Gastrocnemius medialis (tissue), 4 donors: ENCODE data around the gene TRPC4. TPM values are rescaled to one million over a fixed set of nuclear protein-coding genes. Genes with fewer than 3 reads are reported as not detected.

Experiments used
- ATAC-seq, 2 donors: fragments of 150-250 bp; one replicate each; pipeline ENCODE4 v1.9.1; 2016
- DNase-seq, 2 donors: peaks; one replicate each; pipeline ENCODE4 v3.0.0-alpha.2; 2019
- H3K27ac ChIP-seq, 4 donors: fragments of 200-600 bp; sonication (generic); 1 replicate in 1 of 4; 2 replicates in 3 of 4; pipeline ENCODE4 v1.5.1; 2016 to 2018; ENCODE audit warnings: mild to moderate bottlenecking in 2 of 4, moderate library complexity in 1 of 4
- H3K27me3 ChIP-seq, 3 donors: fragments of 200-600 bp; sonication (generic) in 2 of 3; 1 replicate in 1 of 3; 2 replicates in 2 of 3; pipeline versions ENCODE4 v1.5.1 to v1.6.0; 2016 to 2019; ENCODE audit warnings: mild to moderate bottlenecking in 1 of 3, moderate library complexity in 1 of 3
- H3K36me3 ChIP-seq, 2 donors: fragments of 200-600 bp; sonication (generic) in 1 of 2; one replicate each; pipeline ENCODE4 v1.5.1; 2017 to 2018
- H3K4me1 ChIP-seq, 2 donors: fragments of 200-600 bp; sonication (generic) in 1 of 2; one replicate each; pipeline ENCODE4 v1.5.1; 2016 to 2017; ENCODE audit warnings: mild to moderate bottlenecking in 2 of 2
- H3K4me3 ChIP-seq, 4 donors: fragments of 200-600 bp; sonication (generic) in 3 of 4; 1 replicate in 1 of 4; 2 replicates in 3 of 4; pipeline ENCODE4 v1.5.1; 2016 to 2019; ENCODE audit warnings: mild to moderate bottlenecking in 2 of 4
- H3K9me3 ChIP-seq, 3 donors: fragments of 200-600 bp; sonication (generic) in 2 of 3; 1 replicate in 1 of 3; 2 replicates in 2 of 3; pipeline ENCODE4 v1.5.1; 2016 to 2019
- POLR2A ChIP-seq, 2 donors: fragments of 450-650 bp; IDR thresholded peaks; one replicate each; pipeline ENCODE4 v1.6.1; 2017; ENCODE audit warnings: antibody characterized with exemption in 2 of 2, mild to moderate bottlenecking in 2 of 2, moderate library complexity in 2 of 2
- in situ Hi-C, 4 donors: fragments of 200-750 bp; cut with MboI; loops; one replicate each; pipeline versions ENCODE4 v1.15.0 to v1.8.0; 2017; ENCODE audit warnings: low sequenced_read_pairs in 4 of 4
- intact Hi-C: fragments of 100-400 bp; cut with DNase I; formaldehyde crosslinking; loops from one replicate; pipeline ENCODE4 v1.15.1; 2023; ENCODE audit warnings: low total_unique reads
- total RNA-seq, 4 donors: library from RNA; depleted of rRNA; stranded (reverse); fragments of >200 nt; gene quantifications; one replicate each; pipeline versions ENCODE4 v1.1.0 to v1.2.3, GENCODE V29; 2016
- TF ChIP-seq, protein P1 (sequence below), 5 experiments: fragments of 450-650 bp in 3 of 5; fragments of 200-600 bp in 2 of 5; sonication (generic) in 2 of 5; IDR thresholded peaks in 4 of 5; conservative IDR thresholded peaks in 1 of 5; 1 replicate in 4 of 5; 2 replicates in 1 of 5; pipeline ENCODE4 v1.5.1; 2016 to 2019; ENCODE audit warnings: antibody characterized with exemption in 5 of 5, mild to moderate bottlenecking in 3 of 5, moderate library complexity in 3 of 5

The TRPC4 gene
- total RNA-seq, 4 donors from 2014 or later = 0.20 to 0.75 (median 0.27) TPM; not detected in 1

DNA sequence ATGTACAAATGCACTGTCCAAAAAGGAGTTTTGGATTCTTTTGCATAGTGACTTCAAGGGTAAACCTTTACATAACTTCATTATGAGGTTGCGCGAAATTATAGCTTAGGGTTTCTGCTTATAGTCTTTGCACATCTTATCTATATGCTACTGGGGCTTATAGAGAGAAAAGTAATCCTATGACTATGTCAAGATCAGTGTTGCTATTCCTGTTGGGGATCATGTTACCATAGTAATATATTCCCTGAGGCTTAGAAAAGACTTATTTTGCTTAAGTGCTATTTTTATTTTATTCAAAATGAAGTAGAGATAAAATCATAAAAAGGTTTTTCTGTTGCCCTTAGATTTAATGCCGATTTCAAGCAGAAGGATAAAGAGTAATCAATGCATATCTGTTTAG is 256.3 kb downstream of the TRPC4 start:
- DNase-seq (no peak), ATAC-seq (no peak)
- no peaks in the 10 kb centered on the region for H3K27me3 ChIP-seq
- H3K27ac ChIP-seq = no peak overlapping the region
- in situ Hi-C loops = loop anchor here in 2 of 4 donors (25.0 kb wide), 1 partner anchor 501 kb away; the partner anchor contains the start of gene CSNK1A1L (in 2 of the 2)
- H3K9me3 ChIP-seq = no peaks in the 10 kb centered on the region
- no peaks in the 10 kb centered on the region for H3K4me1 ChIP-seq
- TF ChIP-seq POLR2A (IDR thresholded peaks at IDR 0.05) = no peak
- TF ChIP-seq, protein P1, sequence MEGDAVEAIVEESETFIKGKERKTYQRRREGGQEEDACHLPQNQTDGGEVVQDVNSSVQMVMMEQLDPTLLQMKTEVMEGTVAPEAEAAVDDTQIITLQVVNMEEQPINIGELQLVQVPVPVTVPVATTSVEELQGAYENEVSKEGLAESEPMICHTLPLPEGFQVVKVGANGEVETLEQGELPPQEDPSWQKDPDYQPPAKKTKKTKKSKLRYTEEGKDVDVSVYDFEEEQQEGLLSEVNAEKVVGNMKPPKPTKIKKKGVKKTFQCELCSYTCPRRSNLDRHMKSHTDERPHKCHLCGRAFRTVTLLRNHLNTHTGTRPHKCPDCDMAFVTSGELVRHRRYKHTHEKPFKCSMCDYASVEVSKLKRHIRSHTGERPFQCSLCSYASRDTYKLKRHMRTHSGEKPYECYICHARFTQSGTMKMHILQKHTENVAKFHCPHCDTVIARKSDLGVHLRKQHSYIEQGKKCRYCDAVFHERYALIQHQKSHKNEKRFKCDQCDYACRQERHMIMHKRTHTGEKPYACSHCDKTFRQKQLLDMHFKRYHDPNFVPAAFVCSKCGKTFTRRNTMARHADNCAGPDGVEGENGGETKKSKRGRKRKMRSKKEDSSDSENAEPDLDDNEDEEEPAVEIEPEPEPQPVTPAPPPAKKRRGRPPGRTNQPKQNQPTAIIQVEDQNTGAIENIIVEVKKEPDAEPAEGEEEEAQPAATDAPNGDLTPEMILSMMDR (IDR thresholded peaks at IDR 0.05 in 4 of 5, conservative IDR thresholded peaks at IDR 0.05 in 1 of 5) = no peak
- no peaks in the 10 kb centered on the region for H3K36me3 ChIP-seq
- H3K4me3 ChIP-seq = no peak overlapping the region
- intact Hi-C loops = no loop called here

DNA sequence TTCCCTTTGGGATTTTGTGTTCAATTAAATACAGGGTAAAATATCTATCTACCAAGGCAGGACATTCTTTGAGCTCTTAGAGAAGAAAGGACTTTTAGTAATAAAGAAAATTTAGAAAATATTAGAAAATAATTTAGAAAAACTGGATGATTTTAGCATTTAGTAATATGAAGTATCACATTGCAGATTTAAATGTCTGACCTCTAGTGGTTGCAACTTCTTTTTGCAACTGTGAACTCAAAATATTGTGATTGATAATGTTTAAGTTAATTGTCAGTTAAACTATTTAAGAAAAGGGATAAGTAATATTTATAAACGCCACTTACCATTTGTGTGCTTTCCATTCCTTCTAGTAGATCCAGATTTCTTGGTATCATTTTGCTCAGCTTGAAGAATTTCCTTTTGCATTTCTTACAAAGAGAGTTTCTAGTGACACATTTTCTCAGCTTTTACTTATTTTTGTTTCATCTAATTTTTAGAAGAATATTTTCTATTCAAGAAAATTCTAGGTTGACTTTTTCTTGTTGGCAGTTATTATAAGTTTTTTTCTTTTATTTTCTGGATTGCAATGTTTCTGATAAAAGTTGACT is 260.7 kb downstream of the TRPC4 start:
- no peaks in the 10 kb centered on the region for H3K9me3 ChIP-seq
- H3K27ac ChIP-seq = no peak overlapping the region
- no peaks in the 10 kb centered on the region for H3K27me3 ChIP-seq
- H3K36me3 ChIP-seq = no peaks in the 10 kb centered on the region
- intact Hi-C loops (loop anchor here (10.0 kb wide), 1 partner anchor 534 kb away; no protein-coding TSS in a partner anchor), in situ Hi-C loops (loop anchor here in 3 of 4 donors (10.0 to 25.0 kb wide), 2 partner anchors 497 to 504 kb away; partner anchors contain the start of gene CSNK1A1L (in 3 of the 3))
- no peak for ATAC-seq
- TF ChIP-seq, protein P1 (IDR thresholded peaks at IDR 0.05 in 4 of 5, conservative IDR thresholded peaks at IDR 0.05 in 1 of 5) = peak in 1 of 5 experiments; percentile 9
- TF ChIP-seq POLR2A (IDR thresholded peaks at IDR 0.05) = no peak
- no peak for DNase-seq
- no peak overlapping the region for H3K4me3 ChIP-seq
- H3K4me1 ChIP-seq = no peaks in the 10 kb centered on the region

DNA sequence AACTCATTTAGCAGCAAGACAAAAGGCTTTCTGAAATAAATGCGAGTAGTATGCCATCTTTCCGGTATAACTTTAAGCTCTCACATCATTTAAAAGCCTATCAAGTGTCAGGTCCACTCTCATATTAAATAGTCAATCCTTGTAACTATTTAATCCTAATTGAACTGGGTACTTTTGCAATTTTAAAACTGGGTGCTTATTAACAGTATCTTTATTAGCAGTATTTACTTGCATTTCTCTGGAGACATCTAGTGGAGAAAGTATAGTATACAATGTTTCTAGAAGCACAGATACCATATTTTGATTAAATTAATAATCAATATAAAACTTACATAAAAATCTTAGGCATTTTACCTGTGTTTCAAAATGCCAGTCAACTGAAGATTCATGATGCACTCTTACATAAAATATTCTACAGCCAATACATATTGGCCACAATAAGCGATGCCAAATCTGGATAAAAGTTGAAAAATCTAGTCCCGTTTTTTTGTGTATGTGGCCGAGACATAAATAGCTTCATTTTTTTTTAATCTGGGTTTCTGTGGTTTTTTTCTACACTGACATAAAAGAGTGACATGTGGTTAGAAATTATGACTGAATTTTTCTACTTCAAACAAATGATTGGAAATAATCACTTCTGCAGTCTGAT is 266.7 kb downstream of the TRPC4 start:
- no peak overlapping the region for H3K4me3 ChIP-seq
- no peaks in the 10 kb centered on the region for H3K27me3 ChIP-seq
- ATAC-seq = no peak
- in situ Hi-C loops = loop anchor here in 3 of 4 donors (10.0 to 25.0 kb wide), 2 partner anchors 491 to 498 kb away; partner anchors contain the start of gene CSNK1A1L (in 3 of the 3)
- no peak for DNase-seq
- no peaks in the 10 kb centered on the region for H3K9me3 ChIP-seq
- H3K27ac ChIP-seq = no peak overlapping the region
- intact Hi-C loops = loop anchor here (5.0 to 10.0 kb wide), 2 partner anchors 496 to 528 kb away; partner anchors contain the start of gene CSNK1A1L
- H3K36me3 ChIP-seq = no peaks in the 10 kb centered on the region
- TF ChIP-seq, protein P1 (IDR thresholded peaks at IDR 0.05 in 4 of 5, conservative IDR thresholded peaks at IDR 0.05 in 1 of 5) = peak in 3 of 5 experiments; percentile 16 to 46 (median 42)
- TF ChIP-seq POLR2A (IDR thresholded peaks at IDR 0.05) = no peak
- H3K4me1 ChIP-seq = no peaks in the 10 kb centered on the region

DNA sequence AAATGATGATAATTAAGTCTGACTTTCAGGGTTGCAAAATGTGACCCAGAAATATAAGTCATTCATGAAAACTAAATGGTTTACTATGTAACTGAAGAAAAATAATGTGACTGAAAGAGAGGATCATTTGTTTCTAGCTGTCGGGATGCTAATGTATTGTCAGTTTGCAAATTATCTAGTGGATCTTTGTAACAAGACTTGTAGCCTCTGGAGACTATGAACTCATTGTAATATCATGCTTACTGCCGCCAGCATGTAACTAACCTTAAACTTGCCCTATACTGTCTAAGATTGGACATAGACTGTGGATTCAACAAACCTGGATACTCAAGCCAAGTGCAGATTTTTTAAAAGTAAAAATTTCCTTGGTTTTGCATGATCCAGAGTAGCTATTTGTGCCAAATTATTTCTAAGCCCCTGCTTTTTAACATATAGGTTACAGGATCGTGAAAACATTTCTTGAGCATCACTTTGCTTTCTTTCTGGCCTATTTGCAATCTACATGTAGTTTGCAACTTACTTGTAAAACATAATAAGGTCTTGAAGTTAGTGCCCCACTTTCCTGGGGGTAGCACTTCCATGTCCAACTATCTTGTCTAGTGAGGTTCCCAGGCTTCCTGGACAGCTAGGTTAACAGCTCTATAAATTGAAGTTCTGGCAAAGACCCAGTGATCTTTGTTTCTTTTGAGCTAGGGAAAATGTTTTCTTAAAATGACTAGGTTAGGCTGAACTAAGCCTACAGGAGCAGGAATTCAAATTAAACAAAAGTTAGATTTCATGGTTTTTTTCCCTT is 267.7 kb downstream of the TRPC4 start:
- no peak overlapping the region for H3K4me3 ChIP-seq
- no peak overlapping the region for H3K27ac ChIP-seq
- TF ChIP-seq, protein P1 (IDR thresholded peaks at IDR 0.05 in 4 of 5, conservative IDR thresholded peaks at IDR 0.05 in 1 of 5) = no peak
- no peak for TF ChIP-seq POLR2A (IDR thresholded peaks at IDR 0.05)
- no peak for ATAC-seq
- DNase-seq = no peak
- no peaks in the 10 kb centered on the region for H3K36me3 ChIP-seq
- no peaks in the 10 kb centered on the region for H3K9me3 ChIP-seq
- no peaks in the 10 kb centered on the region for H3K4me1 ChIP-seq
- in situ Hi-C loops = loop anchor here in 3 of 4 donors (10.0 to 25.0 kb wide), 2 partner anchors 490 to 497 kb away; partner anchors contain the start of gene CSNK1A1L (in 3 of the 3)
- H3K27me3 ChIP-seq = no peaks in the 10 kb centered on the region
- intact Hi-C loops = loop anchor here (5.0 to 10.0 kb wide), 2 partner anchors 495 to 527 kb away; partner anchors contain the start of gene CSNK1A1L
